ENCODE results near the gene GAS1.

Gene GAS1

GRCh38 chr9:86945728-86946200 is 1.5 kb downstream of the GAS1 start:
- Histone ChIP-seq H3K27ac (peak overlapping the region; percentile 81), H3K4me3 (peak overlapping the region; percentile 90), H3K9ac (peak overlapping the region; percentile 85), H3K27me3 (peaks cover 23% of the 10 kb centered on the region; the same call in 1 of the 2 replicates), H3K4me1 (peaks cover 34% of the 10 kb centered on the region), H3K36me3 (no peaks in the 10 kb centered on the region), H3K4me2 (peak overlapping the region; percentile 93), H3K9me3 (peaks cover 7% of the 10 kb centered on the region), H4K20me1 (peaks cover 15% of the 10 kb centered on the region; the same call in 1 of the 2 replicates)
- no peak for TF ChIP-seq Cebpa-rat (IDR thresholded peaks at IDR 0.05)

- H3K4me3 ChIP-seq = peak overlapping the region; percentile 90
Observed at GRCh38 chr9:86944796-86945727, 2.2 kb downstream of the GAS1 start.

GRCh38 chr9:86943201-86944113 is 3.8 kb downstream of the GAS1 start:
- no peak for TF ChIP-seq Cebpa-rat (IDR thresholded peaks at IDR 0.05)
- Histone ChIP-seq H4K20me1 (peaks cover 15% of the 10 kb centered on the region; the same call in 1 of the 2 replicates), H3K27me3 (peaks cover 25% of the 10 kb centered on the region; the same call in 1 of the 2 replicates), H3K9ac (no peak overlapping the region), H3K4me1 (peaks cover 24% of the 10 kb centered on the region), H3K27ac (no peak overlapping the region), H3K4me3 (no peak overlapping the region), H3K9me3 (no peaks in the 10 kb centered on the region), H3K4me2 (peak overlapping the region; percentile 17; the same call in 1 of the 2 replicates), H3K36me3 (no peaks in the 10 kb centered on the region)

More at GRCh38 chr9:86944796-86945727, 2.2 kb downstream of the GAS1 start:
- Histone ChIP-seq H3K27ac (peak overlapping the region; percentile 81), H3K4me2 (peak overlapping the region; percentile 93), H3K27me3 (peaks cover 25% of the 10 kb centered on the region; the same call in 1 of the 2 replicates), H3K9me3 (no peaks in the 10 kb centered on the region; the same call in 1 of the 2 replicates), H3K9ac (peak overlapping the region; percentile 85), H3K4me1 (peaks cover 34% of the 10 kb centered on the region), H4K20me1 (peaks cover 15% of the 10 kb centered on the region; the same call in 1 of the 2 replicates), H3K36me3 (no peaks in the 10 kb centered on the region)
- no peak for TF ChIP-seq Cebpa-rat (IDR thresholded peaks at IDR 0.05)

GRCh38 chr9:86942281-86943200 is 4.8 kb downstream of the GAS1 start:
- H4K20me1 ChIP-seq = peaks cover 15% of the 10 kb centered on the region; the same call in 1 of the 2 replicates
- no peaks in the 10 kb centered on the region for H3K36me3 ChIP-seq
- no peak overlapping the region for H3K9ac ChIP-seq
- peaks cover 24% of the 10 kb centered on the region for H3K4me1 ChIP-seq
- no peak overlapping the region for H3K4me3 ChIP-seq
- TF ChIP-seq Cebpa-rat (IDR thresholded peaks at IDR 0.05) = no peak
- H3K4me2 ChIP-seq = no peak overlapping the region
- H3K27me3 ChIP-seq = peaks cover 25% of the 10 kb centered on the region; the same call in 1 of the 2 replicates
- H3K27ac ChIP-seq = no peak overlapping the region
- H3K9me3 ChIP-seq = no peaks in the 10 kb centered on the region

GRCh38 chr9:86941197-86941596 is 6.1 kb downstream of the GAS1 start:
- Histone ChIP-seq H3K4me1 (peaks cover 24% of the 10 kb centered on the region), H3K27me3 (peaks cover 25% of the 10 kb centered on the region; the same call in 1 of the 2 replicates), H3K36me3 (no peaks in the 10 kb centered on the region), H3K4me3 (no peak overlapping the region), H3K9me3 (no peaks in the 10 kb centered on the region), H3K4me2 (no peak overlapping the region), H4K20me1 (peaks cover 15% of the 10 kb centered on the region; the same call in 1 of the 2 replicates), H3K27ac (no peak overlapping the region), H3K9ac (no peak overlapping the region)
- TF ChIP-seq Cebpa-rat (IDR thresholded peaks at IDR 0.05) = no peak

- peaks cover 25% of the 10 kb centered on the region; the same call in 1 of the 2 replicates for H3K27me3 ChIP-seq
- no peak overlapping the region for H3K4me2 ChIP-seq
- no peaks in the 10 kb centered on the region for H3K36me3 ChIP-seq
- H3K4me1 ChIP-seq = peaks cover 24% of the 10 kb centered on the region
- H3K9ac ChIP-seq = no peak overlapping the region
- H3K4me3 ChIP-seq = no peak overlapping the region
- H4K20me1 ChIP-seq = peaks cover 15% of the 10 kb centered on the region; the same call in 1 of the 2 replicates
- H3K27ac ChIP-seq = no peak overlapping the region
- TF ChIP-seq Cebpa-rat (IDR thresholded peaks at IDR 0.05) = no peak
- no peaks in the 10 kb centered on the region for H3K9me3 ChIP-seq
Observed at GRCh38 chr9:86940774-86941173, 6.5 kb downstream of the GAS1 start.

GRCh38 chr9:86939891-86940290 is 7.4 kb downstream of the GAS1 start:
- Histone ChIP-seq H3K27ac (no peak overlapping the region), H3K36me3 (no peaks in the 10 kb centered on the region), H3K4me3 (no peak overlapping the region), H4K20me1 (peaks cover 6% of the 10 kb centered on the region; the same call in 1 of the 2 replicates), H3K27me3 (peaks cover 22% of the 10 kb centered on the region; the same call in 1 of the 2 replicates), H3K4me2 (no peak overlapping the region), H3K4me1 (peaks cover 15% of the 10 kb centered on the region), H3K9ac (no peak overlapping the region), H3K9me3 (no peaks in the 10 kb centered on the region)
- TF ChIP-seq Cebpa-rat (IDR thresholded peaks at IDR 0.05) = no peak

- Histone ChIP-seq H3K27me3 (peaks cover 22% of the 10 kb centered on the region; the same call in 1 of the 2 replicates), H4K20me1 (0 out of 2 replicates have a peak, but pooled peaks cover under 1% of the 10 kb centered on the region), H3K4me3 (no peak overlapping the region), H3K4me1 (peaks cover 9% of the 10 kb centered on the region), H3K4me2 (no peak overlapping the region), H3K9me3 (no peaks in the 10 kb centered on the region), H3K36me3 (no peaks in the 10 kb centered on the region), H3K9ac (no peak overlapping the region), H3K27ac (no peak overlapping the region)
- no peak for TF ChIP-seq Cebpa-rat (IDR thresholded peaks at IDR 0.05)
Observed at GRCh38 chr9:86939321-86939720, 8.0 kb downstream of the GAS1 start.

Data from BLaER1 (cell line).